SK-N-SH treated with all-trans-retinoic acid at 6 μM for 48 hours (cell line): ENCODE results near the gene EIF4G1.
A peak's percentile ranks its signal among the peaks of the same experiment; 100 is the strongest.

ENCODE experiments used
- ATAC-seq: fragments of 200-7000 bp; cut with Tn5 transposase; 3 replicates; pipeline ENCODE4 v1.9.1; 2020; ENCODE audit warnings: mild to moderate bottlenecking, moderate library complexity
- ARNTL ChIP-seq: fragments of 450-650 bp; formaldehyde crosslinking; IDR thresholded peaks from 2 replicates; pipeline ENCODE4 v1.5.0; 2020; ENCODE audit warnings: low read depth, mild to moderate bottlenecking, moderate library complexity, borderline replicate concordance
- BACH2 ChIP-seq: fragments of 250-450 bp; sonication (Bioruptor Pico); IDR thresholded peaks from 2 replicates; pipeline ENCODE4 v1.9.0; 2021; ENCODE audit warnings: mild to moderate bottlenecking, borderline replicate concordance
- CSDC2 ChIP-seq: fragments of 250-450 bp; sonication (Bioruptor Pico); IDR thresholded peaks from 2 replicates; pipeline ENCODE4 v1.5.0; 2020; ENCODE audit warnings: mild to moderate bottlenecking, moderate library complexity
- ESRRG ChIP-seq: fragments of 250-450 bp; sonication (Bioruptor Pico); IDR thresholded peaks from 2 replicates; pipeline ENCODE4 v1.6.1; 2021; ENCODE audit warnings: mild to moderate bottlenecking
- GLIS3 ChIP-seq: fragments of 250-450 bp; sonication (Bioruptor Pico); IDR thresholded peaks from 2 replicates; pipeline ENCODE4 v1.5.0; 2020; ENCODE audit warnings: mild to moderate bottlenecking, moderate library complexity
- ISL1 ChIP-seq: fragments of 250-450 bp; sonication (Bioruptor Pico); IDR thresholded peaks from 2 replicates; pipeline ENCODE4 v2.1.2; 2022; ENCODE audit warnings: mild to moderate bottlenecking, moderate library complexity
- PPARA ChIP-seq: fragments of 250-450 bp; sonication (Bioruptor Pico); IDR thresholded peaks from 2 replicates; pipeline ENCODE4 v1.5.0; 2020; ENCODE audit warnings: mild to moderate bottlenecking, borderline replicate concordance
- RARB ChIP-seq: fragments of 250-450 bp; sonication (Bioruptor Pico); IDR thresholded peaks from 2 replicates; pipeline ENCODE4 v1.8.0; 2021; ENCODE audit warnings: mild to moderate bottlenecking, moderate library complexity
- SNAI2 ChIP-seq: fragments of 250-450 bp; sonication (Bioruptor Pico); IDR thresholded peaks from 2 replicates; pipeline ENCODE4 v1.5.0; 2020; ENCODE audit warnings: mild to moderate bottlenecking, moderate library complexity
- TCF4 ChIP-seq: fragments of 250-450 bp; sonication (Bioruptor Pico); IDR thresholded peaks from 2 replicates; pipeline ENCODE4 v1.8.0; 2021; ENCODE audit warnings: mild to moderate bottlenecking, moderate library complexity, borderline replicate concordance
- TOX ChIP-seq: fragments of 250-450 bp; sonication (Bioruptor Pico); IDR thresholded peaks from 2 replicates; pipeline ENCODE4 v1.8.0; 2021; ENCODE audit warnings: mild to moderate bottlenecking, moderate library complexity, borderline replicate concordance
- ZC3H10 ChIP-seq: fragments of 250-450 bp; sonication (Bioruptor Pico); IDR thresholded peaks from 2 replicates; pipeline ENCODE4 v1.5.1; 2021; ENCODE audit warnings: mild to moderate bottlenecking, moderate library complexity
- ZFP3 ChIP-seq: fragments of 250-450 bp; sonication (Bioruptor Pico); IDR thresholded peaks from 2 replicates; pipeline ENCODE4 v1.5.0; 2020; ENCODE audit warnings: mild to moderate bottlenecking, moderate library complexity
- ZFP30 ChIP-seq: fragments of 450-650 bp; formaldehyde crosslinking; IDR thresholded peaks from 2 replicates; pipeline ENCODE4 v1.5.0; 2022; ENCODE audit warnings: mild to moderate bottlenecking, moderate library complexity
- ZNF565 ChIP-seq: fragments of 450-650 bp; formaldehyde crosslinking; conservative IDR thresholded peaks from 2 replicates; pipeline ENCODE4 v1.5.0; 2020; ENCODE audit warnings: low read depth, mild to moderate bottlenecking, moderate library complexity
- ZNF70 ChIP-seq: fragments of 450-650 bp; formaldehyde crosslinking; IDR thresholded peaks from 2 replicates; pipeline ENCODE4 v1.5.0; 2020; ENCODE audit warnings: mild to moderate bottlenecking, moderate library complexity
- ZNF8 ChIP-seq: fragments of 450-650 bp; formaldehyde crosslinking; IDR thresholded peaks from 2 replicates; pipeline ENCODE4 v1.5.0; 2020; ENCODE audit warnings: mild to moderate bottlenecking, moderate library complexity
- TF ChIP-seq, protein P1 (sequence below): fragments of 250-450 bp; sonication (Bioruptor Pico); IDR thresholded peaks from 2 replicates; pipeline ENCODE4 v1.8.0; 2021; ENCODE audit warnings: low read depth, mild to moderate bottlenecking, moderate library complexity, borderline replicate concordance
- TF ChIP-seq, protein P2 (sequence below): fragments of 250-450 bp; sonication (Bioruptor Pico); IDR thresholded peaks from 2 replicates; pipeline ENCODE4 v1.8.0; 2020; ENCODE audit warnings: mild to moderate bottlenecking, moderate library complexity, borderline replicate concordance
- TF ChIP-seq, protein P3 (sequence below): fragments of 250-450 bp; sonication (Bioruptor Pico); IDR thresholded peaks from 2 replicates; pipeline ENCODE4 v1.5.1; 2020; ENCODE audit warnings: low read depth, mild to moderate bottlenecking, moderate library complexity
- TF ChIP-seq, protein P4 (sequence below): fragments of 250-450 bp; sonication (Bioruptor Pico); IDR thresholded peaks from 2 replicates; pipeline ENCODE4 v1.5.1; 2021; ENCODE audit warnings: mild to moderate bottlenecking, moderate library complexity

EIF4G1 gene

DNA sequence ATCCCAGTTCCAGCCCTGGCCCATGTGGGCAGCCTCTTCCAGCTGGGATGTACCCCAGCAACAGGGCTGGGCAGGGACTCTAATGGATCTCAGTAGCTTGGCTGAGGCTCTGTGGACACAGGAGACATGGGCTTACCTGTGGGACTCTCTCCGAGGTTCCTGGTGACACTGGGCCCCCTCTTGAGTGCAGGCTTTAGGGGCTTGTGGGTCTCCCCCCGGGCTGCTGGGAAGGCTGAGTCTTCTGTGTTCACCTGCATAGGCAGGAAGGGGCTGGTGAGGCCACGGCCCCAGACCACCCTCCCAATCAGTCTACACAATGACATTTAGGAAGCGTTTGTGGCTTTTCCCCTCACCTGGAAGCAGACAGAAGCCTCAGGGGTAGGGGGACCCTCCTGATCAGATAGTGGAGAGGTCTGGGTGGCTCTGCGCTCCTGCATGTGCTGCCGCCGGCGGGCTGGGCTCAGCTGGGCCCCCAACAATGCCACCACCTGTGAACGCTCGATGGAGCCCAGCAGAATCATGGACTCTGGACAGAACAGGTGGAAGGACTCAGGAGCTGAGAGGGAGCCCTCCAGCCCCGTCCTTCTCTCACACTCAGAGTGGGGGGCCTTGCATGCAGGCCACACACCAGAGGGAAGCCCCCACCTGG, 38.6 kb downstream of the EIF4G1 start (continued):
- TF ChIP-seq, protein P1, sequence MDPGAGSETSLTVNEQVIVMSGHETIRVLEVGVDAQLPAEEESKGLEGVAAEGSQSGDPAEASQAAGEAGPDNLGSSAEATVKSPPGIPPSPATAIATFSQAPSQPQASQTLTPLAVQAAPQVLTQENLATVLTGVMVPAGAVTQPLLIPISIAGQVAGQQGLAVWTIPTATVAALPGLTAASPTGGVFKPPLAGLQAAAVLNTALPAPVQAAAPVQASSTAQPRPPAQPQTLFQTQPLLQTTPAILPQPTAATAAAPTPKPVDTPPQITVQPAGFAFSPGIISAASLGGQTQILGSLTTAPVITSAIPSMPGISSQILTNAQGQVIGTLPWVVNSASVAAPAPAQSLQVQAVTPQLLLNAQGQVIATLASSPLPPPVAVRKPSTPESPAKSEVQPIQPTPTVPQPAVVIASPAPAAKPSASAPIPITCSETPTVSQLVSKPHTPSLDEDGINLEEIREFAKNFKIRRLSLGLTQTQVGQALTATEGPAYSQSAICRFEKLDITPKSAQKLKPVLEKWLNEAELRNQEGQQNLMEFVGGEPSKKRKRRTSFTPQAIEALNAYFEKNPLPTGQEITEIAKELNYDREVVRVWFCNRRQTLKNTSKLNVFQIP (CRISPR knock-in tag), result no peak
- TF ChIP-seq PPARA (CRISPR knock-in tag) (no peak), ISL1 (CRISPR knock-in tag) (no peak)

DNA sequence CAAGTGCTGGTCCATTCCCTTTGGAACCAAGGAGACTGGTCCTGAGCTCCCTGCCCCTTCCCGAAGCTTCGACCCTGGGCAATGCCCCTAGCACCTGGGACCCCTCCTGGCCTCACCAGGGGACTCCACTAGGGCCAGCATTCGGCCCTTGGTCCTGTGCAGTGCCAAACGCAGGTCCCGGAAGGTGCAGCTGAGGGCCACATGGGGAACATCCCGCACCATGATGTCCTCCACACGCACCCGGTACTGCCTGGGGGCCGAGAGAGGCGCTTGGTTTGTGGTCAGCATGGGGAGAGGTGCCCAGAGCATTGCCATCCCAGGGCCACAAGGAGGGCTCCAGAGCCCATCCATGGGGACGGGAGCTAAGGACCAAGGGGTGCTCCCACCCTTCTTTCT, 39.1 kb downstream of the EIF4G1 start:
- TF ChIP-seq, protein P1 (CRISPR knock-in tag), result no peak
- TF ChIP-seq ARNTL (CRISPR knock-in tag), result no peak
- no peak for TF ChIP-seq ESRRG (CRISPR knock-in tag)
- TF ChIP-seq, protein P2, sequence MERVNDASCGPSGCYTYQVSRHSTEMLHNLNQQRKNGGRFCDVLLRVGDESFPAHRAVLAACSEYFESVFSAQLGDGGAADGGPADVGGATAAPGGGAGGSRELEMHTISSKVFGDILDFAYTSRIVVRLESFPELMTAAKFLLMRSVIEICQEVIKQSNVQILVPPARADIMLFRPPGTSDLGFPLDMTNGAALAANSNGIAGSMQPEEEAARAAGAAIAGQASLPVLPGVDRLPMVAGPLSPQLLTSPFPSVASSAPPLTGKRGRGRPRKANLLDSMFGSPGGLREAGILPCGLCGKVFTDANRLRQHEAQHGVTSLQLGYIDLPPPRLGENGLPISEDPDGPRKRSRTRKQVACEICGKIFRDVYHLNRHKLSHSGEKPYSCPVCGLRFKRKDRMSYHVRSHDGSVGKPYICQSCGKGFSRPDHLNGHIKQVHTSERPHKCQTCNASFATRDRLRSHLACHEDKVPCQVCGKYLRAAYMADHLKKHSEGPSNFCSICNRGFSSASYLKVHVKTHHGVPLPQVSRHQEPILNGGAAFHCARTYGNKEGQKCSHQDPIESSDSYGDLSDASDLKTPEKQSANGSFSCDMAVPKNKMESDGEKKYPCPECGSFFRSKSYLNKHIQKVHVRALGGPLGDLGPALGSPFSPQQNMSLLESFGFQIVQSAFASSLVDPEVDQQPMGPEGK (CRISPR knock-in tag), result no peak
- no peak for ATAC-seq

DNA sequence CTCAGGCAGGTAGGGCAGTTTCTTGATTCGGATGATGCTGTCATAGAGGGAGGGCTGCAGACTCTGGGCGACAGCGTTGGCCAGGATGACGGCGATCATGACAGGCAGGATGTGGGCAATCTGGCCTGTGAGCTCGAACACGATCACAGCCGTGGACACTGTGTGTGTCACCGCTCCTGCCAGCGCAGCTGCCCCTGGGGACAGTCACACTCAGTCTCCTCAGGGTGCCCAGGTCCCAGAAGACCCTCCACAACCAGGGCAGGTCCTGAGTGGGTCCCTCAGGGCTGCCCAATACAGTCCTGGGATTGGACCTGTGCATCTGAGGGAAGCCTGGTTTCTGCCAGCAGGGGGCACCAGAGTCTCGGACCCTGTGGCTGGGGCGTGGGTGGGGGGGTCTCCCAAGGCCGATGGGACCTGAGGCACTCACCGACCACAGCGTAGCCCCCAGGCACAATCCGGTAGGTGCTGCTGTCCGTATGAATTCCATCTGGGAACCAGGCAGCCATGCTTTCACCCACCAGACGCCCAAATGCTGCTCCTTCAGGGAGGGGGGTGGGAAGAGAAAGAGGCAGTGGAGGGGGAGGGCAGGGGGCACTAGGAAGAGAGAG, 39.8 kb downstream of the EIF4G1 start:
- peak; percentile 85 for ATAC-seq
- no peak for TF ChIP-seq TOX (CRISPR knock-in tag)
- TF ChIP-seq, protein P3, sequence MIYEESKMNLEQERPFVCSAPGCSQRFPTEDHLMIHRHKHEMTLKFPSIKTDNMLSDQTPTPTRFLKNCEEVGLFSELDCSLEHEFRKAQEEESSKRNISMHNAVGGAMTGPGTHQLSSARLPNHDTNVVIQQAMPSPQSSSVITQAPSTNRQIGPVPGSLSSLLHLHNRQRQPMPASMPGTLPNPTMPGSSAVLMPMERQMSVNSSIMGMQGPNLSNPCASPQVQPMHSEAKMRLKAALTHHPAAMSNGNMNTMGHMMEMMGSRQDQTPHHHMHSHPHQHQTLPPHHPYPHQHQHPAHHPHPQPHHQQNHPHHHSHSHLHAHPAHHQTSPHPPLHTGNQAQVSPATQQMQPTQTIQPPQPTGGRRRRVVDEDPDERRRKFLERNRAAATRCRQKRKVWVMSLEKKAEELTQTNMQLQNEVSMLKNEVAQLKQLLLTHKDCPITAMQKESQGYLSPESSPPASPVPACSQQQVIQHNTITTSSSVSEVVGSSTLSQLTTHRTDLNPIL, result no peak
- no peak for TF ChIP-seq BACH2
- TF ChIP-seq, protein P1 (CRISPR knock-in tag), result no peak
- no peak for TF ChIP-seq GLIS3 (CRISPR knock-in tag)
- no peak for TF ChIP-seq ZNF70 (CRISPR knock-in tag)
- no peak for TF ChIP-seq ZNF565 (CRISPR knock-in tag)
- no peak for TF ChIP-seq ZNF8 (CRISPR knock-in tag)
- TF ChIP-seq ZFP3 (CRISPR knock-in tag), result no peak
- no peak for TF ChIP-seq ARNTL (CRISPR knock-in tag)
- TF ChIP-seq CSDC2 (CRISPR knock-in tag), result no peak
- no peak for TF ChIP-seq ZFP30 (CRISPR knock-in tag)

DNA sequence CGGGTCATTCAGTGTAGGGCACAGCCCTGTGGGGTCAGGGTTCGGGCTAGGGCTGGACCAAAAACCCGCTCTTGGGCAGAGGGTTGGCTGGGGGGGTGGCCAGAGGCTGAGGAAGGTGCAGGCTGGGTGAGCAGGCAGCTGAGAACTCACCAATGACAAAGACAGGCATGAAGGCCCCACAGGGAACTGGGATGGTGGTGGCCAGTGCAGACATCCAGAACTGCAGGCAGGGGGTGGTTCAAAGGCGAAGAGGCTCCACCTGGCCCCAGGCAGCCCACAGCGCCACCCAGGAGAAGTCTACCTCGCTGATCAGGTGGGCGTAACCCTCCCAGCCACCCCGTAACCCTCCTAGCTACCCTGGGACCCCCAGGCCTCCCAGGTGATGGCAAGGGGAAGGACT, 40.3 kb downstream of the EIF4G1 start:
- TF ChIP-seq, protein P4, sequence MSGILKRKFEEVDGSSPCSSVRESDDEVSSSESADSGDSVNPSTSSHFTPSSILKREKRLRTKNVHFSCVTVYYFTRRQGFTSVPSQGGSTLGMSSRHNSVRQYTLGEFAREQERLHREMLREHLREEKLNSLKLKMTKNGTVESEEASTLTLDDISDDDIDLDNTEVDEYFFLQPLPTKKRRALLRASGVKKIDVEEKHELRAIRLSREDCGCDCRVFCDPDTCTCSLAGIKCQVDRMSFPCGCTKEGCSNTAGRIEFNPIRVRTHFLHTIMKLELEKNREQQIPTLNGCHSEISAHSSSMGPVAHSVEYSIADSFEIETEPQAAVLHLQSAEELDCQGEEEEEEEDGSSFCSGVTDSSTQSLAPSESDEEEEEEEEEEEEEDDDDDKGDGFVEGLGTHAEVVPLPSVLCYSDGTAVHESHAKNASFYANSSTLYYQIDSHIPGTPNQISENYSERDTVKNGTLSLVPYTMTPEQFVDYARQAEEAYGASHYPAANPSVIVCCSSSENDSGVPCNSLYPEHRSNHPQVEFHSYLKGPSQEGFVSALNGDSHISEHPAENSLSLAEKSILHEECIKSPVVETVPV (CRISPR knock-in tag), result no peak
- TF ChIP-seq BACH2 (no peak), CSDC2 (CRISPR knock-in tag) (no peak), PPARA (CRISPR knock-in tag) (no peak), TOX (CRISPR knock-in tag) (no peak), TCF4 (no peak), ARNTL (CRISPR knock-in tag) (no peak), RARB (CRISPR knock-in tag) (no peak), SNAI2 (CRISPR knock-in tag) (no peak), ISL1 (CRISPR knock-in tag) (no peak), ZC3H10 (CRISPR knock-in tag) (no peak), ZNF565 (CRISPR knock-in tag) (no peak)
- TF ChIP-seq, protein P1 (CRISPR knock-in tag), result no peak
- ATAC-seq, result peak; percentile 6
